Liver (tissue), 9 donors: Measurements from ENCODE around the gene SLC22A3. TPM values are rescaled to one million over a fixed set of nuclear protein-coding genes. Genes with fewer than 3 reads are reported as not detected.

Source experiments
- DNase-seq: peaks from one replicate; pipeline ENCODE4 v3.0.0-alpha.2; 2017; ENCODE audit warnings: low spot score
- H3K27ac ChIP-seq, 2 donors: one replicate each; pipeline ENCODE4 v1.7.0; 2013; ENCODE audit warnings: inconsistent platforms in 2 of 2, low read length in 2 of 2, control low read depth in 1 of 2, low read depth in 1 of 2, mild to moderate bottlenecking in 1 of 2
- H3K27me3 ChIP-seq, 4 donors: one replicate each; pipeline versions ENCODE4 v1.6.1 to v1.7.0; 2013; ENCODE audit warnings: low read length in 3 of 4, inconsistent platforms in 1 of 4, mild to moderate bottlenecking in 1 of 4, moderate library complexity in 1 of 4; ENCODE audit not compliant: control insufficient read depth in 4 of 4, insufficient read depth in 4 of 4
- H3K36me3 ChIP-seq, 4 donors: one replicate each; pipeline versions ENCODE4 v1.6.1 to v1.7.0; 2013; ENCODE audit warnings: low read length in 3 of 4, mild to moderate bottlenecking in 3 of 4, low read depth in 1 of 4, moderate library complexity in 1 of 4; ENCODE audit not compliant: control insufficient read depth in 4 of 4, insufficient read depth in 3 of 4
- H3K4me1 ChIP-seq, 4 donors: one replicate each; pipeline versions ENCODE4 v1.6.1 to v1.7.0; 2013; ENCODE audit warnings: low read length in 3 of 4, mild to moderate bottlenecking in 3 of 4, moderate library complexity in 1 of 4; ENCODE audit not compliant: control insufficient read depth in 4 of 4, insufficient read depth in 4 of 4
- H3K4me3 ChIP-seq, 3 donors: one replicate each; pipeline versions ENCODE4 v1.6.1 to v1.7.0; 2013; ENCODE audit warnings: low read length in 3 of 3, control low read depth in 1 of 3, low read depth in 1 of 3, mild to moderate bottlenecking in 1 of 3
- H3K9ac ChIP-seq, 2 donors: one replicate each; pipeline ENCODE4 v1.7.0; 2013; ENCODE audit warnings: low read length in 2 of 2, mild to moderate bottlenecking in 2 of 2, moderate library complexity in 2 of 2, control low read depth in 1 of 2, low read depth in 1 of 2
- H3K9me3 ChIP-seq, 4 donors: one replicate each; pipeline versions ENCODE4 v1.6.1 to v1.7.0; 2013; ENCODE audit warnings: low read length in 3 of 4; ENCODE audit not compliant: control insufficient read depth in 4 of 4
- EGR1 ChIP-seq, 2 donors: IDR thresholded peaks; 2 replicates each; pipeline ENCODE4 v1.6.1; 2016 to 2018; ENCODE audit warnings: antibody characterized with exemption in 2 of 2, low read depth in 2 of 2
- FOXA1 ChIP-seq: IDR thresholded peaks from 2 replicates; pipeline ENCODE4 v1.6.1; 2016; ENCODE audit warnings: antibody characterized with exemption
- FOXA2 ChIP-seq: IDR thresholded peaks from 2 replicates; pipeline ENCODE4 v1.6.1; 2016; ENCODE audit warnings: antibody characterized with exemption
- GABPA ChIP-seq, 2 donors: IDR thresholded peaks in 1 of 2; conservative IDR thresholded peaks in 1 of 2; 2 replicates each; pipeline ENCODE4 v1.6.1; 2016; ENCODE audit warnings: antibody characterized with exemption in 2 of 2, mild to moderate bottlenecking in 1 of 2, moderate library complexity in 1 of 2
- HNF4A ChIP-seq, 2 donors: conservative IDR thresholded peaks; 2 replicates each; pipeline ENCODE4 v1.6.1; 2016; ENCODE audit warnings: antibody characterized with exemption in 2 of 2, mild to moderate bottlenecking in 2 of 2
- HNF4G ChIP-seq: IDR thresholded peaks from 2 replicates; pipeline ENCODE4 v1.6.1; 2016; ENCODE audit warnings: antibody characterized with exemption
- JUND ChIP-seq, 2 donors: IDR thresholded peaks; 2 replicates each; pipeline ENCODE4 v1.6.1; 2016; ENCODE audit warnings: antibody characterized with exemption in 2 of 2
- NR2F2 ChIP-seq: IDR thresholded peaks from 2 replicates; pipeline ENCODE4 v1.6.1; 2016; ENCODE audit warnings: antibody characterized with exemption
- RAD21 ChIP-seq, 2 donors: IDR thresholded peaks; 2 replicates each; pipeline ENCODE4 v1.6.1; 2016; ENCODE audit warnings: antibody characterized with exemption in 2 of 2, mild to moderate bottlenecking in 2 of 2
- RXRA ChIP-seq, 2 donors: IDR thresholded peaks; 2 replicates each; pipeline ENCODE4 v1.6.1; 2017 to 2018; ENCODE audit warnings: antibody characterized with exemption in 2 of 2, mild to moderate bottlenecking in 1 of 2
- SP1 ChIP-seq: IDR thresholded peaks from 2 replicates; pipeline ENCODE4 v1.6.1; 2018; ENCODE audit warnings: antibody characterized with exemption, mild to moderate bottlenecking
- TAF1 ChIP-seq: conservative IDR thresholded peaks from 2 replicates; pipeline ENCODE4 v1.6.1; 2016; ENCODE audit warnings: antibody characterized with exemption, mild to moderate bottlenecking
- YY1 ChIP-seq: IDR thresholded peaks from 2 replicates; pipeline ENCODE4 v1.6.1; 2016; ENCODE audit warnings: antibody characterized with exemption, mild to moderate bottlenecking
- WGBS: extraction: QIAGEN DNeasy Blood & Tissue Kit; methylation state at CpG from one replicate; pipeline ENCODE4 v1.1.7; 2013; 5-methylcytosine and 5-hydroxymethylcytosine counted together
- polyA plus RNA-seq, 2 donors: library from polyadenylated mRNA; stranded (reverse) in 1 of 2; unstranded in 1 of 2; fragments of 200-250 nt in 1 of 2; fragments of >200 nt in 1 of 2; fragmentation: Nextera tagmentation in 1 of 2; extraction: Ambion mirVana in 1 of 2; gene quantifications; one replicate each; pipeline versions ENCODE4 v1.2.1 to v1.2.3, GENCODE V29; 2013 to 2015
- total RNA-seq, 2 donors: library from RNA; depleted of rRNA; stranded (reverse); fragments of >200 nt; gene quantifications; one replicate each; pipeline ENCODE4 v1.2.3, GENCODE V29; 2014
- TF ChIP-seq, protein P1 (sequence below): IDR thresholded peaks from 2 replicates; pipeline ENCODE4 v1.6.1; 2016; ENCODE audit warnings: antibody characterized with exemption
- TF ChIP-seq, protein P2 (sequence below): IDR thresholded peaks from 2 replicates; pipeline ENCODE4 v1.6.1; 2016; ENCODE audit warnings: antibody characterized with exemption, mild to moderate bottlenecking
- TF ChIP-seq, protein P3 (sequence below): fragments of 150-350 bp; IDR thresholded peaks from 2 replicates; pipeline ENCODE4 v1.5.1; 2017; ENCODE audit warnings: improper control_type of control experiment, low read depth, low read length; ENCODE audit not compliant: missing input control
- TF ChIP-seq, protein P4 (sequence below): IDR thresholded peaks from 2 replicates; pipeline ENCODE4 v1.6.1; 2016; ENCODE audit warnings: antibody characterized with exemption
- TF ChIP-seq, protein P5 (sequence below): IDR thresholded peaks from 2 replicates; pipeline ENCODE4 v1.6.1; 2016; ENCODE audit warnings: antibody characterized with exemption
- donor health status: healthy.
- donor health status: healthy.
- donor health status: healthy.
- donor health status: healthy.
- donor health status: healthy.

Gene SLC22A3
- total and polyA plus RNA-seq, 4 donors = 7.6 to 40.9 (median 19.4) TPM

DNA sequence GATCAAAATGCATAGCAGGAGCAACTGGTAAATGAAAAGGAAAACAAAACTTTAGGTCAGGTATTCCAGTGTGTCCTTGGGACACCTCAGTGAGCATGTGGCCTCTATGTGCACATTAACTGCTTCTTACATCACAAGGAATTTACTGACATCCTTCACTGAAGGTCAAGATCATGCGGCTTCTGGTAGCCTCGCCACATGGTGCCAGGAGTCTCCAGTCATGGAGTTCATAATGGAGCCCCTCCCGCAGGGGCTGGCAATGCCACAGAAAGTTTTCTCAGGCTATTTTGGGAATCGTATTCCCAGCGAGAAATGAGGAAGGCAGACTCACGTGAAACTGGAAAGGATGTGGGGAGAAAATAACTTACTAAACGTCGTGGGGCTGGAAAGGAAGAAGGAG lies 19.7 kb upstream of the SLC22A3 start:
- H3K27me3 ChIP-seq = no peaks in the 10 kb centered on the region
- no peak overlapping the region for H3K27ac ChIP-seq
- no peak for DNase-seq
- no peak overlapping the region for H3K9ac ChIP-seq
- H3K4me1 ChIP-seq = no peaks in the 10 kb centered on the region
- H3K4me3 ChIP-seq = no peak overlapping the region
- 86% methylated on average over 8 of the region's 8 CpGs for WGBS
- H3K9me3 ChIP-seq = no peaks in the 10 kb centered on the region
- H3K36me3 ChIP-seq = no peaks in the 10 kb centered on the region
- no peak for TF ChIP-seq JUND (IDR thresholded peaks at IDR 0.05)
- TF ChIP-seq, protein P1, sequence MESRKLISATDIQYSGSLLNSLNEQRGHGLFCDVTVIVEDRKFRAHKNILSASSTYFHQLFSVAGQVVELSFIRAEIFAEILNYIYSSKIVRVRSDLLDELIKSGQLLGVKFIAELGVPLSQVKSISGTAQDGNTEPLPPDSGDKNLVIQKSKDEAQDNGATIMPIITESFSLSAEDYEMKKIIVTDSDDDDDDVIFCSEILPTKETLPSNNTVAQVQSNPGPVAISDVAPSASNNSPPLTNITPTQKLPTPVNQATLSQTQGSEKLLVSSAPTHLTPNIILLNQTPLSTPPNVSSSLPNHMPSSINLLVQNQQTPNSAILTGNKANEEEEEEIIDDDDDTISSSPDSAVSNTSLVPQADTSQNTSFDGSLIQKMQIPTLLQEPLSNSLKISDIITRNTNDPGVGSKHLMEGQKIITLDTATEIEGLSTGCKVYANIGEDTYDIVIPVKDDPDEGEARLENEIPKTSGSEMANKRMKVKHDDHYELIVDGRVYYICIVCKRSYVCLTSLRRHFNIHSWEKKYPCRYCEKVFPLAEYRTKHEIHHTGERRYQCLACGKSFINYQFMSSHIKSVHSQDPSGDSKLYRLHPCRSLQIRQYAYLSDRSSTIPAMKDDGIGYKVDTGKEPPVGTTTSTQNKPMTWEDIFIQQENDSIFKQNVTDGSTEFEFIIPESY = no peak
- no peak for TF ChIP-seq RAD21 (IDR thresholded peaks at IDR 0.05)
- no peak for TF ChIP-seq NR2F2
- TF ChIP-seq SP1 = no peak
- TF ChIP-seq, protein P2, sequence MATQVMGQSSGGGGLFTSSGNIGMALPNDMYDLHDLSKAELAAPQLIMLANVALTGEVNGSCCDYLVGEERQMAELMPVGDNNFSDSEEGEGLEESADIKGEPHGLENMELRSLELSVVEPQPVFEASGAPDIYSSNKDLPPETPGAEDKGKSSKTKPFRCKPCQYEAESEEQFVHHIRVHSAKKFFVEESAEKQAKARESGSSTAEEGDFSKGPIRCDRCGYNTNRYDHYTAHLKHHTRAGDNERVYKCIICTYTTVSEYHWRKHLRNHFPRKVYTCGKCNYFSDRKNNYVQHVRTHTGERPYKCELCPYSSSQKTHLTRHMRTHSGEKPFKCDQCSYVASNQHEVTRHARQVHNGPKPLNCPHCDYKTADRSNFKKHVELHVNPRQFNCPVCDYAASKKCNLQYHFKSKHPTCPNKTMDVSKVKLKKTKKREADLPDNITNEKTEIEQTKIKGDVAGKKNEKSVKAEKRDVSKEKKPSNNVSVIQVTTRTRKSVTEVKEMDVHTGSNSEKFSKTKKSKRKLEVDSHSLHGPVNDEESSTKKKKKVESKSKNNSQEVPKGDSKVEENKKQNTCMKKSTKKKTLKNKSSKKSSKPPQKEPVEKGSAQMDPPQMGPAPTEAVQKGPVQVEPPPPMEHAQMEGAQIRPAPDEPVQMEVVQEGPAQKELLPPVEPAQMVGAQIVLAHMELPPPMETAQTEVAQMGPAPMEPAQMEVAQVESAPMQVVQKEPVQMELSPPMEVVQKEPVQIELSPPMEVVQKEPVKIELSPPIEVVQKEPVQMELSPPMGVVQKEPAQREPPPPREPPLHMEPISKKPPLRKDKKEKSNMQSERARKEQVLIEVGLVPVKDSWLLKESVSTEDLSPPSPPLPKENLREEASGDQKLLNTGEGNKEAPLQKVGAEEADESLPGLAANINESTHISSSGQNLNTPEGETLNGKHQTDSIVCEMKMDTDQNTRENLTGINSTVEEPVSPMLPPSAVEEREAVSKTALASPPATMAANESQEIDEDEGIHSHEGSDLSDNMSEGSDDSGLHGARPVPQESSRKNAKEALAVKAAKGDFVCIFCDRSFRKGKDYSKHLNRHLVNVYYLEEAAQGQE = no peak
- TF ChIP-seq HNF4A (conservative IDR thresholded peaks at IDR 0.05) = no peak
- TF ChIP-seq TAF1 = no peak
- TF ChIP-seq, protein P3, sequence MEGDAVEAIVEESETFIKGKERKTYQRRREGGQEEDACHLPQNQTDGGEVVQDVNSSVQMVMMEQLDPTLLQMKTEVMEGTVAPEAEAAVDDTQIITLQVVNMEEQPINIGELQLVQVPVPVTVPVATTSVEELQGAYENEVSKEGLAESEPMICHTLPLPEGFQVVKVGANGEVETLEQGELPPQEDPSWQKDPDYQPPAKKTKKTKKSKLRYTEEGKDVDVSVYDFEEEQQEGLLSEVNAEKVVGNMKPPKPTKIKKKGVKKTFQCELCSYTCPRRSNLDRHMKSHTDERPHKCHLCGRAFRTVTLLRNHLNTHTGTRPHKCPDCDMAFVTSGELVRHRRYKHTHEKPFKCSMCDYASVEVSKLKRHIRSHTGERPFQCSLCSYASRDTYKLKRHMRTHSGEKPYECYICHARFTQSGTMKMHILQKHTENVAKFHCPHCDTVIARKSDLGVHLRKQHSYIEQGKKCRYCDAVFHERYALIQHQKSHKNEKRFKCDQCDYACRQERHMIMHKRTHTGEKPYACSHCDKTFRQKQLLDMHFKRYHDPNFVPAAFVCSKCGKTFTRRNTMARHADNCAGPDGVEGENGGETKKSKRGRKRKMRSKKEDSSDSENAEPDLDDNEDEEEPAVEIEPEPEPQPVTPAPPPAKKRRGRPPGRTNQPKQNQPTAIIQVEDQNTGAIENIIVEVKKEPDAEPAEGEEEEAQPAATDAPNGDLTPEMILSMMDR = no peak
- no peak for TF ChIP-seq GABPA (IDR thresholded peaks at IDR 0.05 in 1 of 2, conservative IDR thresholded peaks at IDR 0.05 in 1 of 2)
- no peak for TF ChIP-seq FOXA1
- TF ChIP-seq, protein P4, sequence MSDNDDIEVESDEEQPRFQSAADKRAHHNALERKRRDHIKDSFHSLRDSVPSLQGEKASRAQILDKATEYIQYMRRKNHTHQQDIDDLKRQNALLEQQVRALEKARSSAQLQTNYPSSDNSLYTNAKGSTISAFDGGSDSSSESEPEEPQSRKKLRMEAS = no peak
- no peak for TF ChIP-seq RXRA (IDR thresholded peaks at IDR 0.05)
- TF ChIP-seq, protein P5, sequence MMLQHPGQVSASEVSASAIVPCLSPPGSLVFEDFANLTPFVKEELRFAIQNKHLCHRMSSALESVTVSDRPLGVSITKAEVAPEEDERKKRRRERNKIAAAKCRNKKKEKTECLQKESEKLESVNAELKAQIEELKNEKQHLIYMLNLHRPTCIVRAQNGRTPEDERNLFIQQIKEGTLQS = no peak
- TF ChIP-seq YY1 = no peak
- TF ChIP-seq HNF4G = no peak

DNA sequence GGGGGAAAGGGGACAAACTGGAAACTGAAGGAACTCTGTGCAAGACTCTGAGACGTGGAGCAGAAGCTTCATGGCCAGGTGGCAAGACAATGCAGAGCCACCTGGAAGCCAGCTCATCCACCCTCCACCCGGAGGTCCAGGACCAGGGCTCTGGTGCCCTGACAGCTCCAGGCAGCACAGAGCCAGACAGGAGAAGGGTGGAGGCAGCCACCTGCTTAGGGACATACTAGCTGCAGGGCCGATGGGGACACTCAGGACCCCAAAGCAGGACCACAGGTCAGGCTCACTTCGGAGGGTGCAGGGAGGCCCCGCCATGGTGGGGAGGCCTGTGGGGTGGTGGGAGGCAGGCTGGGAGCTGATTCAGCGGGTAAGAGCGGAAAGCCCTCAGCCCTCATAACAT lies 19.0 kb upstream of the SLC22A3 start:
- no peak overlapping the region for H3K9ac ChIP-seq
- H3K27me3 ChIP-seq = no peaks in the 10 kb centered on the region
- H3K36me3 ChIP-seq = no peaks in the 10 kb centered on the region
- WGBS = 86% methylated on average over 7 of the region's 7 CpGs
- H3K9me3 ChIP-seq = no peaks in the 10 kb centered on the region
- no peaks in the 10 kb centered on the region for H3K4me1 ChIP-seq
- H3K4me3 ChIP-seq = no peak overlapping the region
- no peak for DNase-seq
- H3K27ac ChIP-seq = no peak overlapping the region
- TF ChIP-seq EGR1 (IDR thresholded peaks at IDR 0.05; ENCODE audit: low read depth in 2 of 2) (no peak), RXRA (IDR thresholded peaks at IDR 0.05) (no peak), YY1 (no peak), HNF4G (no peak), HNF4A (conservative IDR thresholded peaks at IDR 0.05) (no peak), TAF1 (no peak), JUND (IDR thresholded peaks at IDR 0.05) (no peak), RAD21 (IDR thresholded peaks at IDR 0.05) (no peak), SP1 (no peak), NR2F2 (no peak), FOXA2 (no peak), FOXA1 (no peak), GABPA (IDR thresholded peaks at IDR 0.05 in 1 of 2, conservative IDR thresholded peaks at IDR 0.05 in 1 of 2) (no peak)
- TF ChIP-seq, protein P2 = no peak
- TF ChIP-seq, protein P1 = no peak
- TF ChIP-seq, protein P5 = no peak
